Activated CD4-positive, alpha-beta T cell treated with anti-CD3 and anti-CD28 coated beads for 24 hours (primary cell): ENCODE data around the gene OR2L13.
"Not testable (repeated sequence)": the region's sequence is repeated elsewhere in the genome, so short reads cannot be mapped to it uniquely, and the experiment has no call there.

Experiments used
- DNase-seq, 2 donors: peaks; one replicate each; pipeline ENCODE4 v3.0.0-alpha.2; 2020; ENCODE audit warnings: low read depth in 2 of 2

Gene OR2L13

GRCh38 chr1:248094884-248095283, at the start of gene OR2L13:
Gene OR2L13 (plus strand): TSS chr1:248095184. CDS start chr1:248099376, 4,192 bp downstream.
- DNase-seq: no peak

- DNase-seq: no peak
Observed at GRCh38 chr1:248045209-248045608, 49.8 kb upstream of the OR2L13 start.

GRCh38 chr1:248046536-248046935, 48.4 kb upstream of the OR2L13 start, which contains the start of gene OR2L3:
Gene OR2L3 (plus strand): TSS chr1:248046836. CDS start chr1:248060682, 13,846 bp downstream.
- DNase-seq: no peak

- no peak for DNase-seq
Observed at GRCh38 chr1:248047008-248047407, 48.0 kb upstream of the OR2L13 start.

- no peak for DNase-seq
Observed at GRCh38 chr1:248054671-248055070, 40.3 kb upstream of the OR2L13 start.

GRCh38 chr1:248055261-248055660, 39.7 kb upstream of the OR2L13 start:
- no peak for DNase-seq

- DNase-seq: no peak
Observed at GRCh38 chr1:248065071-248065470, 29.9 kb upstream of the OR2L13 start.

- no peak for DNase-seq
Observed at GRCh38 chr1:248065604-248066003, 29.4 kb upstream of the OR2L13 start.

GRCh38 chr1:248083864-248084263, 11.1 kb upstream of the OR2L13 start:
- DNase-seq: not testable (repeated sequence)

GRCh38 chr1:248098529-248098928, 3.5 kb downstream of the OR2L13 start:
- no peak for DNase-seq

- DNase-seq: no peak
Observed at GRCh38 chr1:248102847-248103246, 7.9 kb downstream of the OR2L13 start.

- DNase-seq: no peak
Observed at GRCh38 chr1:248111157-248111556, 16.2 kb downstream of the OR2L13 start.

- DNase-seq: no peak
Observed at GRCh38 chr1:248114890-248115289, 19.9 kb downstream of the OR2L13 start.

- no peak for DNase-seq
Observed at GRCh38 chr1:248127653-248128052, 32.7 kb downstream of the OR2L13 start.

GRCh38 chr1:248136811-248137210, 41.8 kb downstream of the OR2L13 start:
- DNase-seq: no peak

- no peak for DNase-seq
Observed at GRCh38 chr1:248140846-248141245, 45.9 kb downstream of the OR2L13 start.

GRCh38 chr1:248143311-248143710, 48.3 kb downstream of the OR2L13 start:
- DNase-seq: no peak

GRCh38 chr1:248144513-248145198, 49.7 kb downstream of the OR2L13 start, which contains the start of gene OR2M5:
Gene OR2M5 (plus strand): TSS chr1:248145148. CDS start chr1:248145148, 0 bp downstream.
- DNase-seq: no peak
